HepG2 (cell line): ENCODE results near the gene SGCD. TPM values are rescaled to one million over a fixed set of nuclear protein-coding genes. Genes with fewer than 3 reads are reported as not detected.

Experiments
- ATAC-seq: fragments of 200-7000 bp; cut with Tn5 transposase; 3 replicates; pipeline ENCODE4 v1.9.1; 2020; ENCODE audit warnings: mild to moderate bottlenecking, moderate library complexity
- BruUV-seq: library from RNA; stranded (reverse); fragments of 400-500 nt; replicated peaks from 2 replicates; lab custom pipeline; 2021; lab: Mats Ljungman, UMichigan
- CTCF ChIA-PET: fragments of 300-600 bp; formaldehyde crosslinking; extraction: SDS; loops from one replicate; lab custom pipeline; 2021; ENCODE audit warnings: low total read pairs, inconsistent platforms, low intra/inter-chr PET ratio; lab: Yijun Ruan, JAX
- POLR2A ChIA-PET: fragments of 350-600 bp; sonication (Branson Sonifier 250); formaldehyde crosslinking; loops from one replicate; lab custom pipeline; 2020; ENCODE audit warnings: antibody characterized with exemption, inconsistent platforms; lab: Yijun Ruan, JAX
- DNase-seq: peaks from one replicate; pipeline ENCODE4 v3.0.0-alpha.2; 2015; ENCODE audit warnings: low spot score
- FAIRE-seq: peaks from 3 replicates; lab custom pipeline; 2011; peaks lifted over from hg19 to GRCh38; lab: Jason Lieb, UNC
- H2AFZ ChIP-seq: one replicate; pipeline ENCODE4 v1.6.1; 2011; ENCODE audit warnings: low read length, inconsistent platforms
- H3K27ac ChIP-seq: fragments of 300-600 bp; 3 replicates; pipeline ENCODE4 v1.8.0; 2011; ENCODE audit warnings: mixed run types, mild to moderate bottlenecking, mixed read lengths, low read length, inconsistent platforms; ENCODE audit not compliant: insufficient read depth; ENCODE audit errors: extremely low read length
- H3K27me3 ChIP-seq, 2 experiments: fragments of 200-600 bp in 1 of 2; 2 replicates in 1 of 2; 3 replicates in 1 of 2; pipeline versions ENCODE4 v1.6.0 to v1.8.0; 2011; ENCODE audit warnings: low read length in 2 of 2, mild to moderate bottlenecking in 2 of 2, moderate library complexity in 2 of 2, inconsistent platforms in 1 of 2; ENCODE audit not compliant: insufficient read depth in 2 of 2, control insufficient read depth in 1 of 2
- H3K36me3 ChIP-seq, 2 experiments: fragments of 200-600 bp in 1 of 2; replicated peaks in 1 of 2; 2 replicates in 1 of 2; 3 replicates in 1 of 2; pipeline versions ENCODE4 v1.5.1 to v1.8.0; 2011; ENCODE audit warnings: low read length in 2 of 2, inconsistent platforms in 1 of 2; ENCODE audit not compliant: insufficient read depth in 2 of 2, control insufficient read depth in 1 of 2
- H3K4me1 ChIP-seq: 2 replicates; pipeline ENCODE4 v1.5.1; 2012; ENCODE audit warnings: low read length, inconsistent platforms; ENCODE audit not compliant: insufficient read depth
- H3K4me2 ChIP-seq: 2 replicates; pipeline ENCODE4 v1.6.0; 2011; ENCODE audit warnings: low read depth, low read length, inconsistent platforms
- H3K4me3 ChIP-seq, 3 experiments: fragments of 200-600 bp in 1 of 3; sonication (generic), shearing (Covaris generic) in 1 of 3; replicated peaks in 1 of 3; 2 replicates each; pipeline ENCODE4 v1.5.1; 2011 to 2016; ENCODE audit warnings: low read length in 3 of 3, inconsistent platforms in 2 of 3, low read depth in 2 of 3, mild to moderate bottlenecking in 2 of 3, control low read depth in 1 of 3, mixed read lengths in 1 of 3; ENCODE audit not compliant: insufficient read depth in 1 of 3
- H3K79me2 ChIP-seq: one replicate; pipeline ENCODE4 v1.6.1; 2011; ENCODE audit warnings: low read length, inconsistent platforms; ENCODE audit not compliant: insufficient read depth
- H3K9ac ChIP-seq: 2 replicates; pipeline ENCODE4 v1.6.0; 2011; ENCODE audit warnings: mild to moderate bottlenecking, low read depth, low read length, inconsistent platforms; ENCODE audit not compliant: insufficient read depth
- H3K9me3 ChIP-seq: 2 replicates; pipeline ENCODE4 v1.5.1; 2012; ENCODE audit warnings: mild to moderate bottlenecking, low read length
- H4K20me1 ChIP-seq: 2 replicates; pipeline ENCODE4 v1.6.0; 2011; ENCODE audit warnings: inconsistent platforms, mild to moderate bottlenecking, low read length, moderate library complexity; ENCODE audit not compliant: insufficient read depth
- CCDC6 ChIP-seq: sonication (generic); formaldehyde crosslinking; IDR thresholded peaks from 2 replicates; pipeline ENCODE4 v1.8.1; 2022; ENCODE audit warnings: mild to moderate bottlenecking, missing genetic modification reagents, moderate library complexity
- SSRP1 ChIP-seq: IDR thresholded peaks from 2 replicates; pipeline ENCODE4 v1.6.1; 2016; ENCODE audit warnings: control low read depth
- WGBS: methylation state at CpG from one replicate; pipeline ENCODE4 v1.1.6; 2017; ENCODE audit warnings: low lambda C conversion rate; 5-methylcytosine and 5-hydroxymethylcytosine counted together
- in situ Hi-C: cut with HindIII; loops from 2 replicates; pipeline ENCODE4 v1.10.0; 2017; ENCODE audit warnings: low pct_unique_long_range_greater_than_20kb; ENCODE audit not compliant: extremely low pct_ligation_motif_present
- intact Hi-C: fragments of 100-400 bp; cut with micrococcal nuclease; formaldehyde crosslinking; loops from one replicate; pipeline ENCODE4 v1.10.0; 2022; ENCODE audit not compliant: unreplicated experiment
- polyA plus RNA-seq, 8 experiments: library from polyadenylated mRNA; depleted of rRNA in 3 of 8; stranded (reverse) in 7 of 8; unstranded in 1 of 8; fragments of >200 nt; fragmentation: Illumina TruSeq in 4 of 8; extraction: Trizol in 4 of 8; gene quantifications; 2 replicates each; pipeline versions ENCODE4 v1.2.1 to v1.2.3, GENCODE V29; 2011 to 2016; ENCODE audit warnings: low read depth in 4 of 8, missing spikeins in 1 of 8, mixed read lengths in 1 of 8; ENCODE audit not compliant: insufficient read depth in 1 of 8
- total RNA-seq, 5 experiments: library from RNA; depleted of rRNA; stranded (reverse); fragments of >200 nt; fragmentation: Illumina TruSeq; extraction: Trizol; gene quantifications; 2 replicates each; pipeline ENCODE4 v1.2.3, GENCODE V29; 2016; ENCODE audit warnings: low read depth in 1 of 5
- TF ChIP-seq, protein P1 (sequence below), 2 experiments: fragments of 450-650 bp in 1 of 2; sonication (generic) in 1 of 2; formaldehyde crosslinking; IDR thresholded peaks; 2 replicates each; pipeline versions ENCODE4 v1.5.0 to v1.8.0; 2020 to 2022; ENCODE audit warnings: mild to moderate bottlenecking in 1 of 2, missing genetic modification reagents in 1 of 2
- TF ChIP-seq, protein P2 (sequence below): sonication (generic); formaldehyde crosslinking; IDR thresholded peaks from 2 replicates; pipeline ENCODE4 v1.9.0; 2021; ENCODE audit warnings: mild to moderate bottlenecking, missing genetic modification reagents

Gene SGCD
- total and polyA plus RNA-seq, 2 of the 13 experiments (the other 11 are each of a cell fraction or from before 2014, with no cell fraction given) = not detected

DNA sequence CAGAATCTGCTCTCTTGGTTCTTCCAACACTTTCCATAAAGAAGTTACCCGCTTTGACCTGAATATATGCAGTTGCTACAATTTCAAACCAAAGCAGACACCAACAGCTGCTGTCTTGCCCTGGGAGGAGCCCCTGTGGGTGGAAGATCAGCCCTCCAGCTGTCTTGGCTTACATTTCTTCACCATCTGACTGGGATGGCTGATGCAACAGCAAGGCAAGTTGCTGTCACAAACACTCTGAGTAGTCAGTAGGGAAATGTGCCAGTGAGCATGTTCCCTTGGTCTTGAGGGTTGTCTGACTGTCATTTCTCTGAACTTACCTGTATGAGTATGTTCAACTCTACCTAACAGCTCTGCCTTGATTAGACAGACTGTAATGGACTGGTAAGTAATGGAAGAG lies 152.9 kb downstream of the SGCD start:
- Histone ChIP-seq H3K9me3 (no peaks in the 10 kb centered on the region), H3K27ac (no peak overlapping the region), H3K79me2 (no peaks in the 10 kb centered on the region), H3K4me1 (no peaks in the 10 kb centered on the region), H3K27me3 (no peaks in the 10 kb centered on the region; a peak in 1 of 5 replicates), H3K4me2 (no peak overlapping the region), H2AFZ (peak overlapping the region; percentile 15), H3K36me3 (no peaks in the 10 kb centered on the region), H3K9ac (no peak overlapping the region), H3K4me3 (no peak overlapping the region), H4K20me1 (no peaks in the 10 kb centered on the region)
- no TSS peak for BruUV-seq
- CTCF ChIA-PET = no interaction called here
- in situ Hi-C loops = no loop called here
- no peak for ATAC-seq
- intact Hi-C loops = no loop called here
- no peak for DNase-seq
- POLR2A ChIA-PET = no interaction called here
- TF ChIP-seq, protein P1, sequence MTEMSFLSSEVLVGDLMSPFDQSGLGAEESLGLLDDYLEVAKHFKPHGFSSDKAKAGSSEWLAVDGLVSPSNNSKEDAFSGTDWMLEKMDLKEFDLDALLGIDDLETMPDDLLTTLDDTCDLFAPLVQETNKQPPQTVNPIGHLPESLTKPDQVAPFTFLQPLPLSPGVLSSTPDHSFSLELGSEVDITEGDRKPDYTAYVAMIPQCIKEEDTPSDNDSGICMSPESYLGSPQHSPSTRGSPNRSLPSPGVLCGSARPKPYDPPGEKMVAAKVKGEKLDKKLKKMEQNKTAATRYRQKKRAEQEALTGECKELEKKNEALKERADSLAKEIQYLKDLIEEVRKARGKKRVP (CRISPR knock-in tag; IDR thresholded peaks at IDR 0.05) = peak in 1 of 2 experiments; percentile 83; a peak in 2 of 4 replicates
- TF ChIP-seq SSRP1 (no peak), CCDC6 (CRISPR knock-in tag) (no peak)
- TF ChIP-seq, protein P2, sequence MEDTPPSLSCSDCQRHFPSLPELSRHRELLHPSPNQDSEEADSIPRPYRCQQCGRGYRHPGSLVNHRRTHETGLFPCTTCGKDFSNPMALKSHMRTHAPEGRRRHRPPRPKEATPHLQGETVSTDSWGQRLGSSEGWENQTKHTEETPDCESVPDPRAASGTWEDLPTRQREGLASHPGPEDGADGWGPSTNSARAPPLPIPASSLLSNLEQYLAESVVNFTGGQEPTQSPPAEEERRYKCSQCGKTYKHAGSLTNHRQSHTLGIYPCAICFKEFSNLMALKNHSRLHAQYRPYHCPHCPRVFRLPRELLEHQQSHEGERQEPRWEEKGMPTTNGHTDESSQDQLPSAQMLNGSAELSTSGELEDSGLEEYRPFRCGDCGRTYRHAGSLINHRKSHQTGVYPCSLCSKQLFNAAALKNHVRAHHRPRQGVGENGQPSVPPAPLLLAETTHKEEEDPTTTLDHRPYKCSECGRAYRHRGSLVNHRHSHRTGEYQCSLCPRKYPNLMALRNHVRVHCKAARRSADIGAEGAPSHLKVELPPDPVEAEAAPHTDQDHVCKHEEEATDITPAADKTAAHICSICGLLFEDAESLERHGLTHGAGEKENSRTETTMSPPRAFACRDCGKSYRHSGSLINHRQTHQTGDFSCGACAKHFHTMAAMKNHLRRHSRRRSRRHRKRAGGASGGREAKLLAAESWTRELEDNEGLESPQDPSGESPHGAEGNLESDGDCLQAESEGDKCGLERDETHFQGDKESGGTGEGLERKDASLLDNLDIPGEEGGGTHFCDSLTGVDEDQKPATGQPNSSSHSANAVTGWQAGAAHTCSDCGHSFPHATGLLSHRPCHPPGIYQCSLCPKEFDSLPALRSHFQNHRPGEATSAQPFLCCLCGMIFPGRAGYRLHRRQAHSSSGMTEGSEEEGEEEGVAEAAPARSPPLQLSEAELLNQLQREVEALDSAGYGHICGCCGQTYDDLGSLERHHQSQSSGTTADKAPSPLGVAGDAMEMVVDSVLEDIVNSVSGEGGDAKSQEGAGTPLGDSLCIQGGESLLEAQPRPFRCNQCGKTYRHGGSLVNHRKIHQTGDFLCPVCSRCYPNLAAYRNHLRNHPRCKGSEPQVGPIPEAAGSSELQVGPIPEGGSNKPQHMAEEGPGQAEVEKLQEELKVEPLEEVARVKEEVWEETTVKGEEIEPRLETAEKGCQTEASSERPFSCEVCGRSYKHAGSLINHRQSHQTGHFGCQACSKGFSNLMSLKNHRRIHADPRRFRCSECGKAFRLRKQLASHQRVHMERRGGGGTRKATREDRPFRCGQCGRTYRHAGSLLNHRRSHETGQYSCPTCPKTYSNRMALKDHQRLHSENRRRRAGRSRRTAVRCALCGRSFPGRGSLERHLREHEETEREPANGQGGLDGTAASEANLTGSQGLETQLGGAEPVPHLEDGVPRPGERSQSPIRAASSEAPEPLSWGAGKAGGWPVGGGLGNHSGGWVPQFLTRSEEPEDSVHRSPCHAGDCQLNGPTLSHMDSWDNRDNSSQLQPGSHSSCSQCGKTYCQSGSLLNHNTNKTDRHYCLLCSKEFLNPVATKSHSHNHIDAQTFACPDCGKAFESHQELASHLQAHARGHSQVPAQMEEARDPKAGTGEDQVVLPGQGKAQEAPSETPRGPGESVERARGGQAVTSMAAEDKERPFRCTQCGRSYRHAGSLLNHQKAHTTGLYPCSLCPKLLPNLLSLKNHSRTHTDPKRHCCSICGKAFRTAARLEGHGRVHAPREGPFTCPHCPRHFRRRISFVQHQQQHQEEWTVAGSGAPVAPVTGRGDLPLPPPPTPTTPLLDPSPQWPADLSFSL (CRISPR knock-in tag) = no peak
- no peak for FAIRE-seq
- 50% methylated on average over 1 of the region's 1 CpG for WGBS
